K562 (cell line): ENCODE measurements around the gene CASKIN2. TPM values are rescaled to one million over a fixed set of nuclear protein-coding genes. Genes with fewer than 3 reads are reported as not detected.

Experiments used
- ATAC-seq: fragments of 200-7000 bp; cut with Tn5 transposase; 3 replicates; pipeline ENCODE4 v1.9.1; 2020; ENCODE audit warnings: moderate library complexity
- BruUV-seq: library from RNA; stranded (reverse); fragments of 400-500 nt; replicated peaks from 2 replicates; lab custom pipeline; 2021; lab: Mats Ljungman, UMichigan
- CTCF ChIA-PET: fragments of 300-600 bp; formaldehyde crosslinking; extraction: SDS; loops from one replicate; lab custom pipeline; 2021; ENCODE audit warnings: low intra/inter-chr PET ratio; lab: Yijun Ruan, JAX
- POLR2A ChIA-PET: fragments of 300-600, 350-650 bp; sonication (Branson Sonifier 250); formaldehyde crosslinking; extraction: SDS; loops from one replicate; lab custom pipeline; 2021; ENCODE audit warnings: antibody characterized with exemption, inconsistent platforms; lab: Yijun Ruan, JAX
- DNase-seq, 4 experiments: peaks; one replicate each; pipeline versions ENCODE4 v3.0.0 to v3.0.0-alpha.2; 2011 to 2018; ENCODE audit warnings: low spot score in 3 of 4, mixed read lengths in 3 of 4; ENCODE audit errors: extremely low read depth in 1 of 4
- FAIRE-seq: peaks from 2 replicates; lab custom pipeline; 2011; peaks lifted over from hg19 to GRCh38; lab: Jason Lieb, UNC
- H2AFZ ChIP-seq: 2 replicates; pipeline ENCODE4 v1.6.0; 2011; ENCODE audit warnings: low read depth, low read length, control low read depth, inconsistent platforms
- H3K27ac ChIP-seq: fragments of 200-600 bp; 3 replicates; pipeline ENCODE4 v1.8.0; 2011; ENCODE audit warnings: low read depth, mild to moderate bottlenecking, control low read depth, inconsistent platforms, low read length, moderate library complexity, mixed read lengths; ENCODE audit errors: extremely low read depth
- H3K27me3 ChIP-seq, 2 experiments: fragments of 300-600 bp in 1 of 2; 2 replicates in 1 of 2; 3 replicates in 1 of 2; pipeline versions ENCODE4 v1.6.0 to v1.8.0; 2011; ENCODE audit warnings: inconsistent platforms in 2 of 2, low read length in 2 of 2, mild to moderate bottlenecking in 1 of 2, mixed read lengths in 1 of 2, moderate library complexity in 1 of 2; ENCODE audit not compliant: control insufficient read depth in 2 of 2, insufficient read depth in 2 of 2
- H3K36me3 ChIP-seq: fragments of 300-600 bp; 3 replicates; pipeline ENCODE4 v1.8.0; 2011; ENCODE audit warnings: mild to moderate bottlenecking, low read length, inconsistent platforms; ENCODE audit not compliant: control insufficient read depth, insufficient read depth
- H3K4me1 ChIP-seq, 2 experiments: fragments of 200-600 bp in 1 of 2; replicated peaks in 1 of 2; 2 replicates in 1 of 2; 3 replicates in 1 of 2; pipeline versions ENCODE4 v1.5.1 to v1.8.0; 2011; ENCODE audit warnings: inconsistent platforms in 2 of 2, low read length in 2 of 2, mild to moderate bottlenecking in 1 of 2, mixed read lengths in 1 of 2, moderate library complexity in 1 of 2; ENCODE audit not compliant: control insufficient read depth in 2 of 2, insufficient read depth in 2 of 2
- H3K4me2 ChIP-seq: 2 replicates; pipeline ENCODE4 v1.6.1; 2011; ENCODE audit warnings: low read length, control low read depth, inconsistent platforms, mixed read lengths; ENCODE audit not compliant: insufficient read depth
- H3K4me3 ChIP-seq: fragments of 200-600 bp; sonication (generic), shearing (Covaris generic); 2 replicates; pipeline ENCODE4 v1.5.1; 2016; ENCODE audit warnings: control low read depth, inconsistent platforms
- H3K79me2 ChIP-seq: fragments of 200-600 bp; 3 replicates; pipeline ENCODE4 v1.8.0; 2011; ENCODE audit warnings: low read length, inconsistent platforms; ENCODE audit not compliant: control insufficient read depth, insufficient read depth
- H3K9ac ChIP-seq, 2 experiments: 2 replicates each; pipeline versions ENCODE4 v1.6.0 to v1.6.1; 2011; ENCODE audit warnings: low read depth in 2 of 2, low read length in 2 of 2, control low read depth in 1 of 2, inconsistent platforms in 1 of 2, mild to moderate bottlenecking in 1 of 2, mixed read lengths in 1 of 2; ENCODE audit not compliant: insufficient read depth in 1 of 2
- H3K9me1 ChIP-seq: one replicate; pipeline ENCODE4 v1.6.0; 2011; ENCODE audit warnings: inconsistent platforms, mild to moderate bottlenecking, low read length, moderate library complexity; ENCODE audit not compliant: control insufficient read depth, insufficient read depth
- H3K9me3 ChIP-seq: replicated peaks from 2 replicates; pipeline ENCODE4 v1.5.1; 2011; ENCODE audit warnings: low read depth, low read length, inconsistent platforms; ENCODE audit not compliant: control insufficient read depth, insufficient read depth
- H4K20me1 ChIP-seq: replicated peaks from 2 replicates; pipeline ENCODE4 v1.6.1; 2011; ENCODE audit warnings: low read length, inconsistent platforms, mixed read lengths; ENCODE audit not compliant: control insufficient read depth, insufficient read depth
- CHAMP1 ChIP-seq: fragments of 450-650 bp; IDR thresholded peaks from 2 replicates; pipeline ENCODE4 v1.6.1; 2016; ENCODE audit warnings: mild to moderate bottlenecking
- SNAPC5 ChIP-seq: fragments of 250-450 bp; sonication (Bioruptor Pico); IDR thresholded peaks from 2 replicates; pipeline ENCODE4 v1.8.0; 2021; ENCODE audit warnings: moderate library complexity, mild to moderate bottlenecking, inconsistent platforms
- WGBS: fragments of 100-300 bp; shearing (Covaris generic); methylation state at CpG from one replicate; pipeline ENCODE4 v1.1.6; 2016; ENCODE audit warnings: low coverage, mixed read lengths; ENCODE audit not compliant: insufficient coverage; ENCODE audit errors: missing lambda C conversion rate; 5-methylcytosine and 5-hydroxymethylcytosine counted together
- in situ Hi-C: fragments of 300-500 bp; cut with MboI; formaldehyde crosslinking; loops from 4 replicates; pipeline ENCODE4 v1.15.0; 2018; ENCODE audit warnings: inconsistent platforms, mixed read lengths
- intact Hi-C: fragments of 100-400 bp; cut with micrococcal nuclease; formaldehyde crosslinking; loops from 2 replicates; pipeline ENCODE4 v1.14.2; 2022
- polyA plus RNA-seq, 8 experiments: library from polyadenylated mRNA; depleted of rRNA in 4 of 8; stranded (reverse) in 5 of 8; unstranded in 3 of 8; fragments of >200 nt; fragmentation: Nextera tagmentation in 2 of 8; fragmentation: Illumina TruSeq in 1 of 8; extraction: Ambion mirVana in 2 of 8; extraction: Trizol in 1 of 8; gene quantifications; 2 replicates each; pipeline versions ENCODE4 v1.2.1 to v1.2.3, GENCODE V29; 2011 to 2014; ENCODE audit warnings: inconsistent platforms in 1 of 8, missing spikeins in 1 of 8
- total RNA-seq, 7 experiments: library from RNA; depleted of rRNA in 6 of 7; stranded (reverse); fragments of >200 nt in 6 of 7; fragmentation: Illumina TruSeq in 2 of 7; extraction: Trizol in 2 of 7; gene quantifications; 2 replicates each; pipeline versions ENCODE4 v1.2.1 to v1.2.3, GENCODE V29; 2011 to 2021; ENCODE audit warnings: low replicate concordance in 1 of 7

The CASKIN2 gene
- total and polyA plus RNA-seq, 9 of the 15 experiments (the other 6 are each of a cell fraction or from before 2014, with no cell fraction given), result 0.01 to 12.2 (median 2.1) TPM

GRCh38 chr17:75490173-75490743 lies 25.1 kb downstream of the CASKIN2 start:
- 74% methylated on average over 14 of the region's 14 CpGs for WGBS
- H3K9me3 ChIP-seq, result no peaks in the 10 kb centered on the region
- H4K20me1 ChIP-seq, result peaks cover 10% of the 10 kb centered on the region; the same call in 1 of the 2 replicates
- ATAC-seq, result no peak
- no peak overlapping the region; a peak in 1 of 4 replicates for H3K9ac ChIP-seq
- no peak for DNase-seq
- peaks cover 24% of the 10 kb centered on the region; the same call in 1 of the 3 replicates for H3K36me3 ChIP-seq
- BruUV-seq, result no TSS peak
- H3K9me1 ChIP-seq, result no peaks in the 10 kb centered on the region
- POLR2A ChIA-PET, result interaction anchor here (0.9 to 1.0 kb wide), 2 partner anchors 8 to 11 kb away, joined by 3 to 4 read pairs; no protein-coding TSS in a partner anchor
- in situ Hi-C loops (no loop called here), intact Hi-C loops (no loop called here)
- H3K27me3 ChIP-seq, result no peaks in the 10 kb centered on the region
- H3K4me3 ChIP-seq, result no peak overlapping the region
- no peak overlapping the region for H2AFZ ChIP-seq
- H3K4me1 ChIP-seq, result peaks cover 11 to 35% of the 10 kb centered on the region in 2 experiments; a peak in 4 of 5 replicates
- no peak for FAIRE-seq
- H3K4me2 ChIP-seq, result no peak overlapping the region
- 0 out of 3 replicates have a peak, but pooled peaks cover 2% of the 10 kb centered on the region for H3K79me2 ChIP-seq
- TF ChIP-seq SNAPC5 (CRISPR knock-in tag), result no peak
- no peak for TF ChIP-seq CHAMP1
- no peak overlapping the region for H3K27ac ChIP-seq
- CTCF ChIA-PET, result no interaction called here
